Sciatic nerve (tissue), 2 donors: Measurements from ENCODE around the gene MMAA. TPM values are rescaled to one million over a fixed set of nuclear protein-coding genes. Genes with fewer than 3 reads are reported as not detected.
"Not testable (repeated sequence)": the region's sequence is repeated elsewhere in the genome, so short reads cannot be mapped to it uniquely, and the experiment has no call there.

Experiments used
- ATAC-seq: fragments of 200-7000 bp; cut with Tn5 transposase; one replicate; pipeline ENCODE4 v1.9.1; 2020; ENCODE audit warnings: mild to moderate bottlenecking, moderate library complexity
- DNase-seq: peaks from one replicate; pipeline ENCODE4 v3.0.0-alpha.2; 2020; ENCODE audit warnings: low spot score
- intact Hi-C: fragments of 100-400 bp; cut with DNase I; formaldehyde crosslinking; loops from one replicate; pipeline ENCODE4 v1.14.2; 2022
- total RNA-seq: library from RNA; stranded (reverse); fragmentation: NEBNext Ultra II Directional; extraction: Animal tissue kit (Norgen Biotek cat#: 25700); gene quantifications from one replicate; pipeline ENCODE4 v1.2.1, GENCODE V29; 2021
- donor health status: DM: no; HTN: no; CAD: no.
- donor health status: DM: no; HTN: no; CAD: no.

The MMAA gene
- total RNA-seq, 1 donor from 2014 or later = 8.4 TPM

- intact Hi-C loops = no loop called here
- no peak for DNase-seq
- ATAC-seq = no peak
Measured at GRCh38 chr4:145625677-145626622, 6.8 kb downstream of the MMAA start.

- DNase-seq (no peak), ATAC-seq (no peak)
- intact Hi-C loops = no loop called here
Measured at GRCh38 chr4:145626623-145626982, 7.4 kb downstream of the MMAA start.

GRCh38 chr4:145635117-145635516 lies 15.9 kb downstream of the MMAA start:
- ATAC-seq (no peak), DNase-seq (no peak)
- intact Hi-C loops = no loop called here

- ATAC-seq (no peak), DNase-seq (no peak)
- intact Hi-C loops = no loop called here
Measured at GRCh38 chr4:145635630-145636029, 16.4 kb downstream of the MMAA start.

- no peak for ATAC-seq
- DNase-seq = no peak
- intact Hi-C loops = no loop called here
Measured at GRCh38 chr4:145639186-145639698, 20.1 kb downstream of the MMAA start.

- peak; percentile 66 for ATAC-seq
- intact Hi-C loops, DNase-seq: not testable (repeated sequence)
Measured at GRCh38 chr4:145640236-145640635, 21.1 kb downstream of the MMAA start.

- no peak for DNase-seq
- intact Hi-C loops = no loop called here
- ATAC-seq = no peak
Measured at GRCh38 chr4:145643295-145643694, 24.1 kb downstream of the MMAA start.

GRCh38 chr4:145644699-145645098 lies 25.5 kb downstream of the MMAA start:
- intact Hi-C loops = no loop called here

GRCh38 chr4:145656156-145656555 lies 37.0 kb downstream of the MMAA start:
- intact Hi-C loops = no loop called here
- DNase-seq (no peak), ATAC-seq (no peak)

More at GRCh38 chr4:145644699-145645098, 25.5 kb downstream of the MMAA start:
- no peak for DNase-seq
- no peak for ATAC-seq

- no peak for DNase-seq
- intact Hi-C loops = no loop called here
- ATAC-seq = no peak
Measured at GRCh38 chr4:145660064-145660463, 40.9 kb downstream of the MMAA start.

- intact Hi-C loops = no loop called here
- peak; percentile 78 for ATAC-seq
- no peak for DNase-seq
Measured at GRCh38 chr4:145663194-145663593, 44.0 kb downstream of the MMAA start.

GRCh38 chr4:145665773-145666172 lies 46.6 kb downstream of the MMAA start:
- no peak for DNase-seq
- intact Hi-C loops = no loop called here
- no peak for ATAC-seq

- DNase-seq = no peak
- intact Hi-C loops = no loop called here
- ATAC-seq = no peak
Measured at GRCh38 chr4:145670422-145670821, 51.2 kb downstream of the MMAA start.

- no peak for DNase-seq
- intact Hi-C loops = no loop called here
Measured at GRCh38 chr4:145679520-145679919, 60.3 kb downstream of the MMAA start.

GRCh38 chr4:145679991-145680455 lies 60.8 kb downstream of the MMAA start, which contains the start of gene C4orf51:
C4orf51 (plus strand) TSS chr4:145680146; CDS start chr4:145680204, 58 bp downstream.
- intact Hi-C loops = no loop called here
- ATAC-seq = no peak

More at GRCh38 chr4:145679520-145679919, 60.3 kb downstream of the MMAA start:
- ATAC-seq = no peak

GRCh38 chr4:145680902-145681301 lies 61.7 kb downstream of the MMAA start:
- ATAC-seq (no peak), DNase-seq (no peak)
- intact Hi-C loops = no loop called here

More at GRCh38 chr4:145679991-145680455, 60.8 kb downstream of the MMAA start, which contains the start of gene C4orf51:
- DNase-seq = no peak

GRCh38 chr4:145681518-145681917 lies 62.3 kb downstream of the MMAA start:
- no peak for DNase-seq
- no peak for ATAC-seq
- intact Hi-C loops = no loop called here

GRCh38 chr4:145681956-145682355 lies 62.8 kb downstream of the MMAA start:
- DNase-seq (no peak), ATAC-seq (no peak)
- intact Hi-C loops = no loop called here

- ATAC-seq (no peak), DNase-seq (no peak)
- intact Hi-C loops = no loop called here
Measured at GRCh38 chr4:145686991-145687390, 67.8 kb downstream of the MMAA start.

GRCh38 chr4:145690610-145691009 lies 71.4 kb downstream of the MMAA start:
- DNase-seq (no peak), ATAC-seq (no peak)
- intact Hi-C loops = no loop called here
